HepG2 (cell line): Measurements from ENCODE around the gene LAP3. TPM values are rescaled to one million over a fixed set of nuclear protein-coding genes. Genes with fewer than 3 reads are reported as not detected.

Experiments
- DZIP1 ChIP-seq: sonication (generic); formaldehyde crosslinking; IDR thresholded peaks from 2 replicates; pipeline ENCODE4 v1.5.0; 2020; ENCODE audit warnings: mild to moderate bottlenecking, missing genetic modification reagents
- HIC2 ChIP-seq: sonication (generic); formaldehyde crosslinking; IDR thresholded peaks from 2 replicates; pipeline ENCODE4 v1.9.0; 2022; ENCODE audit warnings: low read depth, missing genetic modification reagents
- KAT8 ChIP-seq: IDR thresholded peaks from 2 replicates; pipeline ENCODE4 v1.6.1; 2016; ENCODE audit warnings: missing genetic modification reagents, missing compliant biosample characterization
- KLF9 ChIP-seq: IDR thresholded peaks from 2 replicates; pipeline ENCODE4 v1.6.1; 2016; ENCODE audit warnings: low read depth
- MTA3 ChIP-seq: sonication (generic); formaldehyde crosslinking; IDR thresholded peaks from 2 replicates; pipeline ENCODE4 v1.4.0; 2020; ENCODE audit warnings: missing genetic modification reagents
- SAP130 ChIP-seq: IDR thresholded peaks from 2 replicates; pipeline ENCODE4 v1.6.1; 2016; ENCODE audit warnings: low read depth
- SP4 ChIP-seq: sonication (generic); formaldehyde crosslinking; IDR thresholded peaks from 2 replicates; pipeline ENCODE4 v1.8.1; 2023; ENCODE audit warnings: mild to moderate bottlenecking, missing genetic modification reagents
- THRA ChIP-seq: sonication (generic); formaldehyde crosslinking; IDR thresholded peaks from 2 replicates; pipeline ENCODE4 v1.4.0; 2020; ENCODE audit warnings: missing genetic modification reagents, borderline replicate concordance
- ZNF549 ChIP-seq: sonication (generic); formaldehyde crosslinking; IDR thresholded peaks from 2 replicates; pipeline ENCODE4 v1.5.0; 2020; ENCODE audit warnings: missing genetic modification reagents
- ZNF772 ChIP-seq: sonication (generic); formaldehyde crosslinking; IDR thresholded peaks from 2 replicates; pipeline ENCODE4 v1.5.0; 2020; ENCODE audit warnings: mild to moderate bottlenecking, missing genetic modification reagents
- polyA plus RNA-seq, 8 experiments: library from polyadenylated mRNA; depleted of rRNA in 3 of 8; stranded (reverse) in 7 of 8; unstranded in 1 of 8; fragments of >200 nt; fragmentation: Illumina TruSeq in 4 of 8; extraction: Trizol in 4 of 8; gene quantifications; 2 replicates each; pipeline versions ENCODE4 v1.2.1 to v1.2.3, GENCODE V29; 2011 to 2016; ENCODE audit warnings: low read depth in 4 of 8, missing spikeins in 1 of 8, mixed read lengths in 1 of 8; ENCODE audit not compliant: insufficient read depth in 1 of 8
- total RNA-seq, 5 experiments: library from RNA; depleted of rRNA; stranded (reverse); fragments of >200 nt; fragmentation: Illumina TruSeq; extraction: Trizol; gene quantifications; 2 replicates each; pipeline ENCODE4 v1.2.3, GENCODE V29; 2016; ENCODE audit warnings: low read depth in 1 of 5

LAP3 gene
- total and polyA plus RNA-seq, 2 of the 13 experiments (the other 11 are each of a cell fraction or from before 2014, with no cell fraction given): 106 to 125 TPM

- TF ChIP-seq ZNF772 (CRISPR knock-in tag) (no peak), HIC2 (CRISPR knock-in tag) (no peak), KAT8 (CRISPR knock-in tag) (no peak), ZNF549 (CRISPR knock-in tag) (no peak), KLF9 (CRISPR knock-in tag) (no peak), THRA (CRISPR knock-in tag) (no peak), DZIP1 (CRISPR knock-in tag) (no peak), MTA3 (CRISPR knock-in tag) (no peak), SP4 (CRISPR knock-in tag) (no peak), SAP130 (CRISPR knock-in tag) (no peak)
Measured at GRCh38 chr4:17623451-17624001, 46.5 kb downstream of the LAP3 start (continued).
